Parathyroid adenoma (tissue), 2 donors: ENCODE results near the gene MRPS24.
"Not testable (repeated sequence)": the region's sequence is repeated elsewhere in the genome, so short reads cannot be mapped to it uniquely, and the experiment has no call there.

Experiments used
- H2AFZ ChIP-seq: fragments of 300-600 bp; sonication (generic); one replicate; pipeline ENCODE4 v1.7.0; 2017; ENCODE audit warnings: antibody characterized with exemption, mild to moderate bottlenecking
- H3K27ac ChIP-seq: fragments of 300-600 bp; sonication (generic); one replicate; pipeline ENCODE4 v1.7.0; 2017
- H3K27me3 ChIP-seq: fragments of 300-600 bp; sonication (generic); one replicate; pipeline ENCODE4 v1.7.0; 2017; ENCODE audit warnings: low read length; ENCODE audit not compliant: control insufficient read depth, insufficient read depth
- H3K36me3 ChIP-seq: fragments of 300-600 bp; sonication (generic); one replicate; pipeline ENCODE4 v1.7.0; 2017; ENCODE audit warnings: low read length; ENCODE audit not compliant: control insufficient read depth, insufficient read depth
- H3K4me1 ChIP-seq: fragments of 300-600 bp; sonication (generic); one replicate; pipeline ENCODE4 v1.7.0; 2017; ENCODE audit warnings: control low read depth
- H3K4me2 ChIP-seq: fragments of 300-600 bp; sonication (generic); one replicate; pipeline ENCODE4 v1.7.0; 2017; ENCODE audit warnings: low read length
- H3K4me3 ChIP-seq: fragments of 300-600 bp; sonication (generic); one replicate; pipeline ENCODE4 v1.7.0; 2017; ENCODE audit warnings: low read depth, low read length
- H3K79me2 ChIP-seq: fragments of 300-600 bp; sonication (generic); one replicate; pipeline ENCODE4 v1.7.0; 2017; ENCODE audit warnings: control low read depth
- H3K9ac ChIP-seq: fragments of 300-600 bp; sonication (generic); one replicate; pipeline ENCODE4 v1.7.0; 2017; ENCODE audit warnings: mild to moderate bottlenecking
- H3K9me3 ChIP-seq: fragments of 300-600 bp; sonication (generic); one replicate; pipeline ENCODE4 v1.7.0; 2017; ENCODE audit warnings: low read length; ENCODE audit not compliant: control insufficient read depth
- CTCF ChIP-seq: fragments of 300-600 bp; sonication (generic); IDR thresholded peaks from one replicate; pipeline ENCODE4 v1.7.0; 2017; ENCODE audit warnings: antibody characterized with exemption, mild to moderate bottlenecking
- donor health status: primary hyperparathyroidism.

The MRPS24 gene

GRCh38 chr7:43825391-43825808, 43.9 kb downstream of the MRPS24 start:
- H3K4me3 ChIP-seq = no peak overlapping the region
- H3K27me3 ChIP-seq = no peaks in the 10 kb centered on the region
- H3K4me1 ChIP-seq = no peaks in the 10 kb centered on the region
- no peak for TF ChIP-seq CTCF
- H3K9me3 ChIP-seq = no peaks in the 10 kb centered on the region
- no peak overlapping the region for H3K9ac ChIP-seq
- H3K27ac ChIP-seq = no peak overlapping the region
- H3K36me3 ChIP-seq = no peaks in the 10 kb centered on the region
- H3K4me2 ChIP-seq = no peak overlapping the region
- no peak overlapping the region for H2AFZ ChIP-seq
- no peaks in the 10 kb centered on the region for H3K79me2 ChIP-seq

DNA sequence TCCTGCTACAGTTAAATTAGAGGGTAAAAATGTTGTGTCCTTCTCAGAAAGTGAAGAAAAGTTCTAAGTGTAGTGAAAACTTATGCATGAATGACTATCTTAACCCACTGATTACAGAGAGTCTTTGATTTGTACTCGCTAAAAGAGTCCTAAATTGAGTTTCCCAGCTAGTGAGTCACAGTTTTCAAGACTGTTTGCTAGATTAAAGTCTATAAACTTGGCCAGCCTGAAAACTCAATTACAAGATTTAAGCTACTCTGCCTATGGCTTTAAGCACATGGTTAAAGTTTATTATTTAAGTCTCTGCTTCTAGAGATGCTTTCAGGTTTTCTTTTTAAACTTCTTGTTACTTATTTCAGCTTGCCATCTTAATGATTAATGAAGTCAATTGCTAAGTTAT, 44.4 kb downstream of the MRPS24 start:
- H3K4me1 ChIP-seq = no peaks in the 10 kb centered on the region
- no peaks in the 10 kb centered on the region for H3K36me3 ChIP-seq
- no peak overlapping the region for H2AFZ ChIP-seq
- no peaks in the 10 kb centered on the region for H3K27me3 ChIP-seq
- no peak overlapping the region for H3K4me3 ChIP-seq
- H3K9ac ChIP-seq = no peak overlapping the region
- H3K9me3 ChIP-seq = no peaks in the 10 kb centered on the region
- H3K4me2 ChIP-seq = no peak overlapping the region
- no peak for TF ChIP-seq CTCF
- H3K79me2 ChIP-seq = no peaks in the 10 kb centered on the region
- no peak overlapping the region for H3K27ac ChIP-seq

GRCh38 chr7:43824513-43824912, 44.8 kb downstream of the MRPS24 start:
- not testable (repeated sequence) for H2AFZ ChIP-seq, H3K4me3 ChIP-seq, H3K36me3 ChIP-seq, H3K9ac ChIP-seq, H3K9me3 ChIP-seq, H3K4me2 ChIP-seq, H3K27ac ChIP-seq, H3K79me2 ChIP-seq, H3K4me1 ChIP-seq, H3K27me3 ChIP-seq

DNA sequence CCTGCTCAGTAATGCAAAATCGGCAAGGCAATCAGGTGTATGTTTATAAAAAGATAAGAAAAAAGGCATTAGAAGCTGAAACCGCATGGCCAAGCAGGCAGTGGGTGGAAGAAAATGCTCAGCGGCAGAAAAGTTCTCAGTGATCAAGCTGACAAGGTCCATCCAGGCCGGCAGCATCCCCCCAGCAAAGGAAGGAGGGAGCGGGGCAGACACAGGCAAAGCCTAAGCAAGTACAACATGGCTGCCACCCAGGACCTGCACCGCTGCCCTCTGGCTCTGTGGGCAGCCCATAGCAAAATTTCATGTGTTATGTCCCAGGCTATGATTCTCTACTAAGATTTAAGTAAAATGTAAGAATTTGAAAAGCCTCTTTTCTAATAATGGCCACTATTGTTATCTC, 45.4 kb downstream of the MRPS24 start:
- no peaks in the 10 kb centered on the region for H3K9me3 ChIP-seq
- H3K9ac ChIP-seq = no peak overlapping the region
- H3K79me2 ChIP-seq = no peaks in the 10 kb centered on the region
- no peak overlapping the region for H3K27ac ChIP-seq
- H3K4me1 ChIP-seq = no peaks in the 10 kb centered on the region
- no peaks in the 10 kb centered on the region for H3K36me3 ChIP-seq
- H3K4me2 ChIP-seq = no peak overlapping the region
- TF ChIP-seq CTCF = no peak
- no peaks in the 10 kb centered on the region for H3K27me3 ChIP-seq
- H2AFZ ChIP-seq = no peak overlapping the region
- H3K4me3 ChIP-seq = no peak overlapping the region

DNA sequence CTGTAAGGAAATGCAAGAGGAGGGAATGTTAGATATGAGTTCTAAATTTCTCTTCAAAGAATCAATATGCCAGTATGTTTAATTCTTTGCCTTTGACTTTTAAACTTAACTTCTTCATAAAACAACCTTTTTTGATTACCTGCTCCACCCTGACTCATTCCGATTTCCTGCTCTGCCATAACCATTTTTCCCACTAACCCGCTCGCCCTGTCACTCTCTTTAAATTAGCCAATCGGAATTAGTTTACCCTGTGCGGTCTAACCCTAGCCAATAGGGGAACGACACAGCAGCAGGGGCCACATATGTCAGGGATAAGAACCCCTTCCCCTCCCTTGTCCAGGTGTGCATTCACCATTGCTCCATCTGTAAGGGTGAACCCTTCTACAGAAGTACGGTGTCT, 45.9 kb downstream of the MRPS24 start:
- not testable (repeated sequence) for H2AFZ ChIP-seq, H3K9ac ChIP-seq, H3K36me3 ChIP-seq, H3K4me2 ChIP-seq, H3K9me3 ChIP-seq, H3K27me3 ChIP-seq, H3K4me3 ChIP-seq, H3K79me2 ChIP-seq, H3K27ac ChIP-seq, H3K4me1 ChIP-seq
